ENCODE data around the gene DAAM1.

Gene DAAM1

DNA sequence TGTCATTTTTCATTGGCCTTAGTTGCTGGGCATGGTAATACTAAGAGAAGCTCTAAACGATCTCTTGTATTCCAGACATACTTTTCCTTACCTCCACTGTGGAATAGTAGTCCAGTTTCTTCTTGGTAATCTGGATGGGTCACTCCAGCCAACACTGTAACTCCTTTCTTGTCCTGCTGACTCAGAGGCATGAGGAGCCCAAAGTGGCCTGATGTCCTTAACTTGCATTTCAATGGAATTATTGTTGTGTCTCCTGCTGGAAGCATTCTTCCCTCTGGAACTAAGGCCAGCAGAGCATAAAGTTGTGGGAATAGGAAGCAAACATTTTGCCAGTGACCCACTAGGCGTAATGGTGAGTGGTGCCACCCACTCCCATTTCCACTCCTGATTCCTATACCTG, 33.1 kb downstream of the DAAM1 start:
- DNase-seq (ENCODE audit: low read depth) = no peak

DNA sequence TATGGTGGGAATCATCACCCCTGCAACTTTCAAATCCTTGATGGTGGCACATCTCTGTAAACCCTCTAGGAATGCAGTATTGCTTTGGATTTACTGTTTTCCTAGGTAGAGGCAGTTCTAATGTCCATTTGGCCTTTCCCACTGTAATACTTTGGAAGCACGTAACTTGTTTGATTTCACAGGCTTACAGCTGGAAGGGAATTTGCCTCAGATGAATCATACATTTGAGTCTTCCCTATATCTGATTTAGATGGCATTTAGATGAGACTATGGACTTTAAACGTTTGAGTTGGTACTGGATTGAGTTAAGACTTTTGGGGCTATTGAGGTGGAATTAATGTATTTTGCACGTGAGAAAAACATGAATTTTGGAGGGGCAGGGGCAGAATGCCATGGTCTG, 35.9 kb downstream of the DAAM1 start:
- no peak for DNase-seq (ENCODE audit: low read depth)

- DNase-seq (ENCODE audit: low read depth) = no peak
These were observed 36.8 kb downstream of the DAAM1 start for GRCh38 chr14:59225281-59225680.

- DNase-seq (ENCODE audit: low read depth) = no peak
These were observed 40.0 kb downstream of the DAAM1 start for GRCh38 chr14:59228421-59228820.

GRCh38 chr14:59229653-59230406, 41.4 kb downstream of the DAAM1 start:
- DNase-seq (ENCODE audit: low read depth) = no peak

- DNase-seq (ENCODE audit: low read depth) = no peak
These were observed 47.7 kb downstream of the DAAM1 start for GRCh38 chr14:59236195-59236594.

DNA sequence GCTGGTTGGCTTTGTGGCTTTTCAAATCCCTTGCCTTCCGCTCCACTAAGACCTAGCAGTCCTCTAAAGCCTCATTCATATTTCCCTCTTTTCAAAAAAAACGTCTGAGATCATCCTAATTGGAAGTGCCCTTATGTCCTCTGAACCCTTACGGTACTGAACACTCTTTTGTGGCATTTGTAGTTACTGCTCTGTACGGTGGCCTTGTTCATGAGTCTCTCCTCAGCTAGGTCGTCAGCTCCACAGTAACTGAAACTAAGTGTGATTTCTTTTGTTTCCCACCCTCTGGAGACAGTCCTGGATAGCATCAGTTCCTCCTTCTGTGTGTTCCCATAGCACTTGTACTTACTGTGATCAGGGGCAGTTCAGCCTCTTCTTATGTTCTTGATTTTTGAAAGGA, 49.7 kb downstream of the DAAM1 start:
- no peak for DNase-seq (ENCODE audit: low read depth)

GRCh38 chr14:59239022-59239421, 50.6 kb downstream of the DAAM1 start:
- no peak for DNase-seq (ENCODE audit: low read depth)

DNA sequence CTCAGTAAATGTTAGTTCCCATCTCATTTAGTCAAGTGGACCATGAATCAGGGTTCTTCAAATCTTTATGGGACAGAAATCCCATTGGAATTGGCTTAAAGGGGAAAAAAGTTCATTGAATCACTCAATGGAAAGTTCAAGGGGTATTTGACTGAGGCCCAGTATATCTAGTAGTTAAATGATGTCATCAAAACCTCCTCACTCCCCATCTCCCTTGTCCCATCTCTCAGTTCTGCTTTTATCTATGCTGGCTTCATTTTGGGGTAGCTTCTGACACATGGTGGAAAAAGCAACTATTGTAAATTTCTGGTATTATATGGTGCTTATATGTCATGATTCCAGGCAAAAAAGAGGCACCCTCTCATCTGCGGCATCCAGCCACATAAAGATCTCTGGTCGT, 51.9 kb downstream of the DAAM1 start:
- no peak for DNase-seq (ENCODE audit: low read depth)

GRCh38 chr14:59241121-59241520, 52.7 kb downstream of the DAAM1 start:
- no peak for DNase-seq (ENCODE audit: low read depth)

DNA sequence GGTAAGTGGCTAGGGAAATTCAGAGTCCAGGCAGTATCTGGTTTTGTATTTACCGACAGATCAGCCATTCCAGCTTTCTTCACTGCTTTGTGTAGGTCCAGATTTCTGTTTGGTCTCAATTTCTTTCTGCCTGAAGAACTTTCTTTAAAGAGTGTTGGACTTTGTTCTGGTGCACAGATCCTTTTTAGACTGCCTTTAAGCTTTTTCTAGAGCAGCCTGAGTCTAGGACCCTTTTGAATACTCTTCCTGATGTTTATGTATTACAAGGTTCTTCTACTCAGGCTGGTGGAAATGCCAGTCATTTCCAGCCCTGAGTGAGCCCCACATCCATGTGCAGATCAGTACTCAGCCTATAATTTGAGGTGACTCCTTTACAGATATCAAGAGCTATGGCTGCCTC, 54.7 kb downstream of the DAAM1 start:
- no peak for DNase-seq (ENCODE audit: low read depth)

DNA sequence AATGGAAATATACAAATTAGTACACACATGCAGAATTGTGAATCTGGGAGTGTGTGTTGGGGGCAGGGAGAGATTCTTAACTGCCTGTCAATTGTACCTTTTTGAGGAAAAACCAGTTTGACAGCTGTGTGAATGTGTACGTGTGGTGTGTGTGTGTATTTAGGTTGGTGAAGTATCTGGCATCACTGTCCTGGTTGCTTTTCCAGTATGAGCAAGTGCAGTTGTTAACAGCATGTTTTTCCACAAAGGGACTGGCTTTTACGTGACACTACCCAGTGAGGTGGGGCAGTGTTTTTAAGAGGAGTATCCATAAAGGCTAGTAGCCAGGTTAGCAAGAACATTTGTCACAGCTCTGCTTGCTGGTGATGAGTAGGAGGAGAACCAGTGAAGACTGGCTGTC, 56.1 kb downstream of the DAAM1 start:
- no peak for DNase-seq (ENCODE audit: low read depth)

GRCh38 chr14:59245809-59246295, 57.4 kb downstream of the DAAM1 start:
- DNase-seq (ENCODE audit: low read depth) = no peak

DNA sequence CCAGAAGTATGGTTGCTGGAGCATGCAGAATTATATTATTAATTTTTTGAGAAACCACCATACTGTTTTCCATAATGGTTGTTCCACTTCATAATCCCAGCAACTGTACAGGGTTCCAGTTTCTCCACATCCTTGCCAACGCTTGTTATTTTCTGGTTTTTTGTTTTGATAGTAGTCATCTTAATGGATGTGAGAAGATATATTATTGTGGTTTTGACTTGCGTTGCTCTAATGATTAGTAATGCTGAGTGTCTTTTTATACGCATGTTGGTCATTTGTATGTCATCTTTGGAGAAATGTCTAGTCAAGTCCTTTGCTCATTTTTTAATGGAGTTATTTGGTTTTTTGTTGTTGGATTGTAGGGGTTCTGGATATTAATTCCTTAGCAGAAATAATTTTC, 58.1 kb downstream of the DAAM1 start:
- no peak for DNase-seq (ENCODE audit: low read depth)

DNA sequence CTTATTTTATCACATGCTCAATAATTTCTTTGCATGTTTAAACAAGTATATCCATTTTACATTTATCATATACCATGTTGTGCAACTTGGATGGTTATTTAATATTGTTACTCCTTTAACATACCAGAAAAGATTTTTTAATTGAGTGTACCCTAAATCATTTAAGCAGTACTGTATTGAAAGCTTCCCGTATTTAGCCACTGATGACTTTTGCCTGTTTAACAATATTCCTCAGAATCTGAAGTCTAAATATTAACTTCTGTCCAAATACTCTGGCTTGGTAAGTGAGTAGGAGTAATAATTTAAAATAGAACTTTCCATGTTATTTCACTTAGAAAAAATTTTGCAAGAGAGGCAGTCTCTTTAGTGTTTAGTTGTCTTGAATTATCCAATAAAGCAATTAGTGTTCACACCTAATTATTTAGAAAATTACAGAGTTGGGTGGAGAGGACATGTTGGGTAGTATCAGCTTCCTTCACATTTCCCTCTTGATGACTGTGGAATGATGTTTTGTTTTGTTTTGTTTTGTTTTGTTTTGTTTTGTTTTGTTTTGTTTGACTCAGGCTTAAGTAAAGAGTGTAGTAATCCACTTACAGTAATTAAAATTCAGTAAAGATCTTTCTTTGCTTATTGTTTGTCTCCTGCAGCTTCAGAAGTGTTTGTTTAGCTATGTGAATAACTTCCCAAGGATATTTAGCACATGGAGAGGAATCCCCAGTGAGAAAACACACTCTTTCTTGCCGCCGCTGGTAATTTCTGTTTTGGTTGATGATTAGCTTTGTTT, 59.5 kb downstream of the DAAM1 start:
- no peak for DNase-seq (ENCODE audit: low read depth)

GRCh38 chr14:59249029-59249428, 60.6 kb downstream of the DAAM1 start:
- no peak for DNase-seq (ENCODE audit: low read depth)

DNA sequence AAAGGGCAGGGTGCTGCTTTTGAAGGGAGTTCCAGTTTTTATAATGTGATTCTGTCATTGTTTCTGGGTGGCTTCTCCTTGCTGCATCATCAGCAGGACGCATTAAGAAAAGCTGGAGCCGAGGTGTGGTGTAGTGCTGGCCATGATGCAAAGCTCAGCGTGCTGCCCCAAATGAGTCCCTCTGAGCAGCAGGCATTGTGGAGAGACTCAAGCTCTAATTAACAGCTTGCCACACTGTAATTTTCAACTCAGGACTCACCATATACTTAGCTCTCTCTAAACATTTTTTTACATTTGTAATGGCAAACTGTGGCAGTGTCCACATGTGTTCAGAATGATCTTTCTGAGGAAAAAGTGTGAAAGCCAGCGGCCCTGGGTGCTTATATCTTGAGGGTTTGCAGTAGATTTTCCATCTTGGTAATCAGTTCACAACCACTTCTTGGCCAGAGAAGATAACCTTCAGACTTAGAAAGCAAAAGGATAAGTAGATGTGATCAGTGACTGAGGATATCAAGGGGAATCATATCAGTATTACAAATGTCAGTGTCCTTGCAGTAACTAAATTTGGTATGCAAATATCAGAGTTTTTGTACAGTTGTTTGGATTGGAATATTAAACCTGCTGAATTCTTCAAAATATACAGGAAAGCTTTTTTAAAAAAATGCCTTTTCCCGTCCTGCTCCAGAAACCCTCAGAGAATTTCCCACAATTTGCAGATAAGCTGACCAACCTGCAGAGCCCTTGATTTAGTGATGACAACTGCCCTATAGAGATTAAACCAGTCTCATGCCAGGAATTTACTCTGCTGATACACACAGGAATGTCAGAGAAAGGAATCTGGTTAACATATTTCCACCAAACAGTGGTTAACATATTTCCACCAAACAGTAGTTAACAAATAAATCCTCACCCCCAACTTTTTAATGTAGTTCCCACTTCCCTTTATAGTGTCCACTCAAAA, 63.6 kb downstream of the DAAM1 start:
- no peak for DNase-seq (ENCODE audit: low read depth)

DNA sequence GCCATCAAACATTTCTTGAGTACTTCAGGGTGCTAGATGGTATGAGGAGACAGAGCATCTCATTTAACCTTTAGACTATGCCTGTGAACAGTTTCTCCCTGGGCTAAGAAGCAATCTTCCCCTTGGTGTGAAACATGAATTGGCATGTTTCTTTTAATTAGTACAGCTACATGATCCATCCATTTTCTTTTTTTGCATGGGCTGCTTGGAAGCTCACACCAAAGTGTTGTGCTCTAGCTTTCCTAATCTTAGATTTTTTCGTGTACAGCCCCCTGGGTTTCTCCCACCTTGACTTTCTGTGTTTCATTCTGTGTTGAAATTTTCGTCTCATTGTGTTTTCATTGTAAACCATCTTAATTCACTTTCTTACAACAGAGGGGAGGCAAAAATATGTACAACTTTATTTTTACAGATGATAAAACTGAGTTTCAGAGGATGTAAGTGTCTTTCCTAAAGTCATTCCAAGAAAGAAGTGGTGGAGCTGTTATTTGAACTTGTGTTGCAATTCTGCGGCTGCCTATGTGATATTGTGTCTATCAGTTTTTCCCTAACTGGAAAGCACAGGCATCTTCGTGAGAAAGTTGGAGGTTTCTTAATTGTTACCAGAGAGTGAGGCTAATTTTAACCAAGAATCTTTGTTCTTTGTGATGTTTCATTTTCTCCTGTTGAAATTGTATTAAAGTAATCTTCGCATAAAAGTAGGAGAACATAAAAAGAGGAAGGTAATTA, 64.5 kb downstream of the DAAM1 start:
- no peak for DNase-seq (ENCODE audit: low read depth)

- DNase-seq (ENCODE audit: low read depth) = no peak
These were observed 65.1 kb downstream of the DAAM1 start for GRCh38 chr14:59253527-59253926.

GRCh38 chr14:59254146-59254910, 65.9 kb downstream of the DAAM1 start:
- no peak for DNase-seq (ENCODE audit: low read depth)

All from T-helper 22 cell (primary cell).